Stimulated activated effector memory CD8-positive, alpha-beta T cell treated with anti-CD3 and anti-CD28 coated beads, Interleukin-12 subunit alpha, Interleukin-12 subunit beta, amount 100 ng/mL, for 72 hours (primary cell): ENCODE results near the gene BAIAP3.

Experiments used
- ATAC-seq: fragments of 150-1000 bp; cut with Tn5 transposase; 2 replicates; pipeline ENCODE4 v1.10.0; 2021
- DNase-seq, 2 donors: peaks; one replicate each; pipeline ENCODE4 v3.0.0; 2021 to 2022; ENCODE audit warnings: low spot score in 2 of 2
- H3K27ac Mint-ChIP-seq: one replicate; pipeline ENCODE4 v1.8.0; 2022; ENCODE audit warnings: mild to moderate bottlenecking, mixed read lengths
- H3K36me3 Mint-ChIP-seq: one replicate; pipeline ENCODE4 v1.8.0; 2022; ENCODE audit warnings: mild to moderate bottlenecking, mixed read lengths
- H3K4me1 Mint-ChIP-seq: one replicate; pipeline ENCODE4 v1.8.0; 2022; ENCODE audit warnings: mixed read lengths
- H3K4me3 Mint-ChIP-seq: one replicate; pipeline ENCODE4 v1.8.0; 2022; ENCODE audit warnings: mild to moderate bottlenecking, mixed read lengths
- H3K9me3 Mint-ChIP-seq: one replicate; pipeline ENCODE4 v1.8.0; 2022; ENCODE audit warnings: mixed read lengths

Gene BAIAP3

DNA sequence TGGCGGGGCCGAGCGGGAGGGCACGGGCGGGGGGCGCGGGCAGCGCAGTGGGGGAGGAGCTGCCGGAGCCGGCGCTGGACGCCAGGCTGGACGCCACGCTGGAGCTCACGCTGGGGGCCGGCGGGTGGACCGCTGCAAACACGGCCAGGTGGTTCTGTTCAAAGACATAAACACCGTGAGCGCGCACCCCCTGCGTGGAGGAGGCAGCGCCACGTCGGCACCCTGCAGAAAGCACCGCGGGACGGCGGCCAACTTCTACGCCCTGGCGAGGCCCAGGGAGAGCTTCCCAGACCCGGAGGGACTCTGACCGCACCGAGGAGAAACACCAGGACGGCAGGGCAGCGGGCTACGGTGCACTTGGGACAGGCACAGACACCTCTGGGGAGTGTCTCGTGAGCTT is 51.8 kb downstream of the BAIAP3 start:
- DNase-seq (no peak), ATAC-seq (no peak)
- Mint-ChIP-seq H3K36me3 (peaks cover 47% of the 10 kb centered on the region), H3K4me3 (no peak overlapping the region), H3K27ac (no peak overlapping the region), H3K9me3 (no peaks in the 10 kb centered on the region), H3K4me1 (peaks cover under 1% of the 10 kb centered on the region)

- H3K27ac Mint-ChIP-seq: no peak overlapping the region
- ATAC-seq: no peak
- no peaks in the 10 kb centered on the region for H3K4me1 Mint-ChIP-seq
- H3K9me3 Mint-ChIP-seq: no peaks in the 10 kb centered on the region
- H3K36me3 Mint-ChIP-seq: peaks cover 47% of the 10 kb centered on the region
- H3K4me3 Mint-ChIP-seq: no peak overlapping the region
- DNase-seq: no peak
These were observed 53.9 kb downstream of the BAIAP3 start for GRCh38 chr16:1387331-1387730.

DNA sequence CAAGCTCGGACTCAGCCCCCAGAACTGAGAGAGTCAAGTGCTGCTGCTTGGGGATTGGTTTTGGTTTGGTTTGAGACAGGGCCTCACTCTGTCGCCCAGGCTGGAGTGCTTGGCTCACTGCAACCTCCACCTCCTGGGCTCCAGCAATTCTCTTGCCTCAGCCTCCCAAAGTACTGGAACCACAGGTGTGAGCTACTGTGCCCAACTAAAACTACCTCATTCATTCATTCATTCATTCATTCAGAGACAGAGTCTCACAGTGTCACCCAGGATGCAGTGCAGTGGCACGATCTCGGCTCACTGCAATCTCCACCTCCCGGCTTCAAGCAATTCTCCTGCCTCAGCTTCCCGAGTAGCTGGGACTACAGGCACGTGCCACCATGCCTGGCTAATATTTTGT is 56.3 kb downstream of the BAIAP3 start:
- Mint-ChIP-seq H3K9me3 (no peaks in the 10 kb centered on the region), H3K4me1 (no peaks in the 10 kb centered on the region), H3K36me3 (peaks cover 45% of the 10 kb centered on the region), H3K4me3 (no peak overlapping the region), H3K27ac (no peak overlapping the region)
- DNase-seq: no peak
- ATAC-seq: no peak

DNA sequence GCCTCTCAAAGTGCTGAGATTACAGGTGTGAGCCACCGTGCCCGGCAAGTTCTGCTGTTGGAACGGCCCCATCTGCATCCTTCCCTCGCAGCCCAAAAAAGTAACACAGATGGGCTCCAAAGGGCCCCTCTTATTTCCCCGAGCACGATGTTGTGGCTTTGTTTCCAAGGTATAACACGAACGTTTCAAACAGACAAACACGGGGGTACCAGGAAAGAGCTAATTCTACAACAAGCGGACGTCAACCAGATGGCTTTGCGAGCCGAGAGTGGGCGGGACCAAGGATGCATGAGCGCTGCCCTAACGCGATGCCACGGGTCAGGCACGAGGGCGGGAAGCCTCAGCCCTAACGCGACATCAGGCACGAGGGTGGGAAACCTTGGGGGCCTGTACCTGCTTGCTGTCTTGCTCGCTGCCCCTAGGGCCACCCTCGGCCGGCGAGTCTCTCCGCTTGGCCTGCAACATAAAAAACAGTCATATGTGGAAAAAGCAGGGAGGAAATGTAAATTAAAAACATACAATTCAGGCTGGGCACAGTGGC is 56.9 kb downstream of the BAIAP3 start:
- DNase-seq: no peak
- H3K9me3 Mint-ChIP-seq: no peaks in the 10 kb centered on the region
- no peak overlapping the region for H3K4me3 Mint-ChIP-seq
- no peak for ATAC-seq
- no peak overlapping the region for H3K27ac Mint-ChIP-seq
- peaks cover 47% of the 10 kb centered on the region for H3K36me3 Mint-ChIP-seq
- H3K4me1 Mint-ChIP-seq: no peaks in the 10 kb centered on the region

DNA sequence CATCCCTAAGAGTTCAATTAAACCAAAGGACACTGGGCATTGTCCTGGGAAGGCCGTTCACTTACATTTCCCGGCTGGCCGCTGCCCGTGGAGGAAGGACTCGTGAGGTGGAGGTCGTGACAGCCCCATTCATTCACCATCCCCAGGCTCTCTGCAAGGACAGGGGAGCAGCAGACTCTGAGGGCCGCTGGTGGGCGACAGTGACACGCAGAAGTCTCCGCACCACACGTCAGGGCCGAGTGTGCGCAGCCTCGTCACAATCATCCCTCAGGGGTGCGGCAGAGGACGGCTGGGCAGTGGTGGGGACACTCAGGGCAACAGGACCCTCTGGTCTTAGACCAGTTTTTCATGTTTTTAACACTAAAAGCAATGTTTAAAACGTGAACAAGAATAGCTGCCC is 59.4 kb downstream of the BAIAP3 start:
- H3K36me3 Mint-ChIP-seq: peaks cover 48% of the 10 kb centered on the region
- no peak overlapping the region for H3K4me3 Mint-ChIP-seq
- ATAC-seq (no peak), DNase-seq (no peak)
- no peaks in the 10 kb centered on the region for H3K4me1 Mint-ChIP-seq
- no peaks in the 10 kb centered on the region for H3K9me3 Mint-ChIP-seq
- no peak overlapping the region for H3K27ac Mint-ChIP-seq

GRCh38 chr16:1393613-1394176 is 60.2 kb downstream of the BAIAP3 start:
- no peak overlapping the region for H3K27ac Mint-ChIP-seq
- no peaks in the 10 kb centered on the region for H3K9me3 Mint-ChIP-seq

GRCh38 chr16:1394367-1394951 is 61.0 kb downstream of the BAIAP3 start:
- no peak overlapping the region for H3K27ac Mint-ChIP-seq
- peaks cover 51% of the 10 kb centered on the region for H3K36me3 Mint-ChIP-seq
- H3K4me1 Mint-ChIP-seq: no peaks in the 10 kb centered on the region
- H3K4me3 Mint-ChIP-seq: no peak overlapping the region
- H3K9me3 Mint-ChIP-seq: no peaks in the 10 kb centered on the region
- no peak for DNase-seq
- no peak for ATAC-seq

More at GRCh38 chr16:1393613-1394176, 60.2 kb downstream of the BAIAP3 start:
- no peak for DNase-seq
- Mint-ChIP-seq H3K4me1 (no peaks in the 10 kb centered on the region), H3K4me3 (no peak overlapping the region), H3K36me3 (peaks cover 48% of the 10 kb centered on the region)
- ATAC-seq: no peak

DNA sequence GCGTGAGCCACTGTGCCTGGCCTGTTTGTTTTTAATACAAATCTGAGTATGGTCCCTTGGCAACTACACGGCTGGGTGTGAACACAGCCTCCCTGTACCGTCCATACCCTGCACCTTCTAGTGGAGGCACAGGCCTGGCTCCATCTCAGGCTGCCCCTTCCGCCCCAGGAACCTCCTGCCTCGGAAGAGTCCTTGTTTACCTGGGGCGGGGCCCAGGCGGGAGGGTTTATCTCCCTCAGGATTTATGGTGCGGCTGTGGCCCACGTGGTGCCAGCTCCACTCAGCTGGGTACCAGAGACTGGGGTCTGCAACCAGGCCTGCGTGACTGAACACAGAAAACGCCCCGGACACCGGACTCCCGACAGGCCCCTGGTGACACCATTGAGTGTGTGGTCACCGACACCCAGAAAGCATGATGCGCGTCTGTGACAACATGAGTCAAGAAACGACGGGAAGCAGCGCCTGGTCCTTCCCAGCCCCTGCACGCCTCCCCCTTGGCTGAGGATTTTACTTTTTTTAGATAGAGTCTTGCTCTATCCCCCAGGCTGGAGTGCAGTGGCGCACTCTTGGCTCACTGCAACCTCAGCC is 62.1 kb downstream of the BAIAP3 start:
- no peak for ATAC-seq
- H3K36me3 Mint-ChIP-seq: peaks cover 51% of the 10 kb centered on the region

DNA sequence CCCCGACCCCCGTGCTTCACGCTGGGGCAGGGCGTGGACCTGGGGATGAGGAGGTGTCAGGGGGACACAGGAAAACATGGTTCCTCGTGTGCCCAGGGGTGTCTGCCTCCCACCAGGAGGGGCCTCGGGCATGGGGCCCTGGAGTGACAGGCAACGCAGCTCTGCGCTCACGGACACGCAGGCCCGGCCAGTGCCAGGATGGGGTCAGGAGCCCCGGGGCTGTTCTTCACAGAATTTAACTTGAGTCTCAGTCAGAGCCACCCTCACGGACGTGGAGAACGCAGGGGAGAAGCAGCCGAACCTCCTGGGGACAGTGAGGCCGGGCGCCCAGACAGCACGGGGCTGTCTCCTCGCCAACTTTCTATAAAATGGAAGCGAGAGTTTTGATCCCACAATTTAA is 64.3 kb downstream of the BAIAP3 start:
- Mint-ChIP-seq H3K27ac (no peak overlapping the region), H3K4me1 (peaks cover 10% of the 10 kb centered on the region), H3K36me3 (peaks cover 48% of the 10 kb centered on the region), H3K9me3 (no peaks in the 10 kb centered on the region), H3K4me3 (no peak overlapping the region)
- DNase-seq: no peak
- ATAC-seq: no peak

More for the DNA sequence above, 62.1 kb downstream of the BAIAP3 start:
- DNase-seq: no peak
- H3K4me1 Mint-ChIP-seq: no peaks in the 10 kb centered on the region
- no peak overlapping the region for H3K4me3 Mint-ChIP-seq
- no peak overlapping the region for H3K27ac Mint-ChIP-seq
- H3K9me3 Mint-ChIP-seq: no peaks in the 10 kb centered on the region

DNA sequence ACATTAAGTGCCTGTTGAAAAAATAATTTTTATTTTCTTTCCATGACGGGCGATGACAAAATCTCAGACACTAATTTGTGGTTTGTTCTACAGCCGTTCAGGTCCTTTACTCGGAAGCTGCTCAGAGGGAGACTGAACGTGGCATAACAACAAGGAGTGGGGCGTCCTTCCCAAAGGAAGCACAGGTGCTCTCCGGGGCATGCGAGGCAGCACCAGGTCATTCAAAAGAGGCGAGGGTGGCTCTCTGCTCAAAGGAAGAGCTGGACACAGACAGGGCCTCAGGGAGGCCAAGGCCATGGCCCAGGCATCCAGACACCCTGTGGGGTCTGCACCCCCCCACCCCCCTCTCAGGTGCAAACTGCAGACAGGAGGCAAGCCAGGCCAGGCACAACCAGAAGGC is 64.9 kb downstream of the BAIAP3 start:
- H3K27ac Mint-ChIP-seq: no peak overlapping the region
- H3K9me3 Mint-ChIP-seq: no peaks in the 10 kb centered on the region
- ATAC-seq (no peak), DNase-seq (no peak)
- H3K4me3 Mint-ChIP-seq: no peak overlapping the region
- H3K36me3 Mint-ChIP-seq: peaks cover 48% of the 10 kb centered on the region
- H3K4me1 Mint-ChIP-seq: peaks cover 12% of the 10 kb centered on the region
